PC-9 (cell line): ENCODE measurements around the gene PRPF38B.

ENCODE experiments used
- CTCF ChIP-seq: fragments of 200-600 bp; sonication (generic); conservative IDR thresholded peaks from 2 replicates; pipeline ENCODE4 v1.6.1; 2017; ENCODE audit warnings: mixed run types, antibody characterized with exemption, mild to moderate bottlenecking, moderate library complexity
- EZH2 ChIP-seq: fragments of 200-600 bp; sonication (generic); IDR thresholded peaks from 2 replicates; pipeline ENCODE4 v1.8.0; 2017; ENCODE audit warnings: antibody characterized with exemption, low read depth

GRCh38 chr1:108691942-108692723, at the start of gene PRPF38B:
- no peak for TF ChIP-seq EZH2
- no peak for TF ChIP-seq CTCF
